Bronchial epithelial cell (primary cell): ENCODE results near the gene FUT6. TPM values are rescaled to one million over a fixed set of nuclear protein-coding genes. Genes with fewer than 3 reads are reported as not detected.

ENCODE experiments used
- DNase-seq: peaks from one replicate; pipeline ENCODE4 v3.0.0-alpha.2; 2010; ENCODE audit warnings: low read depth
- FAIRE-seq: peaks from 2 replicates; lab custom pipeline; 2011; peaks lifted over from hg19 to GRCh38; lab: Jason Lieb, UNC
- H3K27me3 ChIP-seq: 2 replicates; pipeline ENCODE4 v1.5.1; 2011; ENCODE audit warnings: low read length; ENCODE audit not compliant: control insufficient read depth, insufficient read depth
- H3K36me3 ChIP-seq: 2 replicates; pipeline ENCODE4 v1.5.1; 2011; ENCODE audit warnings: low read length; ENCODE audit not compliant: control insufficient read depth, insufficient read depth
- H3K4me3 ChIP-seq: 2 replicates; pipeline ENCODE4 v1.5.1; 2011; ENCODE audit warnings: mild to moderate bottlenecking, low read depth, low read length, control low read depth
- CTCF ChIP-seq: IDR thresholded peaks from 2 replicates; pipeline ENCODE4 v1.5.1; 2011; ENCODE audit warnings: mild to moderate bottlenecking, moderate library complexity, low read length, control low read depth, inconsistent platforms; ENCODE audit not compliant: insufficient read depth, severe bottlenecking
- total RNA-seq: library from RNA; depleted of rRNA; stranded (reverse); fragments of >200 nt; gene quantifications from 2 replicates; pipeline ENCODE4 v1.2.1, GENCODE V29; 2014

The FUT6 gene
- total RNA-seq, 1 donor from 2014 or later: 2.1 TPM

DNA sequence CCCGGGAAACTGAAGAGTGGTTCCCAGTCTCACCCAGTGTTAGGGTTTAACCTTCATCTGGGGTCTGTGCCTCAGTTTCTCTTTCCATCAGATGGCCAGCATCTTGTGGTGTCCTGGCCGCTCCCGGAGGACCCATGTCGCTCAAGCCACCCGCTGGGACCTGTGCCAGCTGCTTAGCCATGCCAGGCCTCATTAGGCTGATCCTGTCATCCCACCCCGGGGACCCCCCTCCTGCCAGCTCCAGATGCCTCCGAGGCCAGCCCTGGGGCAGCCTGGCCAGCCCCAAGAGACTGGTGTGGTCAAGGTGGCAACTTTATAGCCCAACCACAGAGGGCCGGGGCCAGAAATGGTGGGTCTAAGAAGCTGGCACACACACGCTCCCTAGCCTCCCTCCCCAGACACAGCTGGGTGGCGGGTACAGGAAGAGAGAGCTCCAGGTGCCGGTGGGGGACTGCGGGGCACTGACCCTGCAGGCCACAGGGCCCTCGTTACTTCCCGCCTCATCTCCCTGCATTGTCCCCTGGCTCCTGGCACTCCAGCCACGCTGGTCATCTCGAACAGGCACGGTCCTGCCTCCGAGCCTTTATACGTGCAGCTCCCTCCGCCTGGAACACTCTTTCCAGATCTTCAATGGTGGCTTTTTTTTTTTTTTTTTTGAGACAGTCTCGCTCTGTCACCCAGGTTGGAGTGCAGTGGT lies 31.2 kb downstream of the FUT6 start:
- Histone ChIP-seq H3K27me3 (peaks cover 5% of the 10 kb centered on the region), H3K36me3 (no peaks in the 10 kb centered on the region), H3K4me3 (no peak overlapping the region)
- TF ChIP-seq CTCF: no peak
- no peak for DNase-seq
- FAIRE-seq: no peak

DNA sequence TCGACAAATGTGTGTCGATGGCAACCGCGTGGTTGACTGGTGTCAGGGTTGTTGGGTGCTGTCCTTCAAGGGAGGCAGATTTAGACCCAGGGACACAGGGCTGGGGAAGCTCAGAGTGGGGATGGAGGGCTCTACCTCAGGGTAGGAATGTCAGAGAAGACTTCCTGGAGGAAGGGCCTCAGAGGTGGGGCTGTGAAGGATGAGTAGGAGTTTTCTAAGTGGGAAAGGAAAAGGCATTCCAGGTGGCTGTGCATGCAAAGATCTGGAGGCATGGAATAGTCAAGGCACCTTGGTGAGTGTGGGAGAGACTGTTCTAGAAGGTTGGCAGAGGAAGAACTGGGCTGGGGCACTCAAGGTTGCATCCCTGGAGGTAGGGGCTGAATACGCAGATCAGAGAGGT lies 32.6 kb downstream of the FUT6 start:
- Histone ChIP-seq H3K27me3 (peaks cover 7% of the 10 kb centered on the region), H3K4me3 (no peak overlapping the region), H3K36me3 (no peaks in the 10 kb centered on the region)
- no peak for FAIRE-seq
- no peak for TF ChIP-seq CTCF
- no peak for DNase-seq

- H3K36me3 ChIP-seq: no peaks in the 10 kb centered on the region
- no peak for DNase-seq
- H3K27me3 ChIP-seq: peaks cover 7% of the 10 kb centered on the region
- FAIRE-seq: no peak
- no peak for TF ChIP-seq CTCF
- H3K4me3 ChIP-seq: no peak overlapping the region
These were observed 33.4 kb downstream of the FUT6 start for GRCh38 chr19:5806133-5806489.

GRCh38 chr19:5805462-5806132 lies 33.9 kb downstream of the FUT6 start:
- Histone ChIP-seq H3K27me3 (peaks cover 7% of the 10 kb centered on the region), H3K36me3 (no peaks in the 10 kb centered on the region), H3K4me3 (no peak overlapping the region)
- DNase-seq: no peak
- TF ChIP-seq CTCF: peak; percentile 78
- FAIRE-seq: no peak

DNA sequence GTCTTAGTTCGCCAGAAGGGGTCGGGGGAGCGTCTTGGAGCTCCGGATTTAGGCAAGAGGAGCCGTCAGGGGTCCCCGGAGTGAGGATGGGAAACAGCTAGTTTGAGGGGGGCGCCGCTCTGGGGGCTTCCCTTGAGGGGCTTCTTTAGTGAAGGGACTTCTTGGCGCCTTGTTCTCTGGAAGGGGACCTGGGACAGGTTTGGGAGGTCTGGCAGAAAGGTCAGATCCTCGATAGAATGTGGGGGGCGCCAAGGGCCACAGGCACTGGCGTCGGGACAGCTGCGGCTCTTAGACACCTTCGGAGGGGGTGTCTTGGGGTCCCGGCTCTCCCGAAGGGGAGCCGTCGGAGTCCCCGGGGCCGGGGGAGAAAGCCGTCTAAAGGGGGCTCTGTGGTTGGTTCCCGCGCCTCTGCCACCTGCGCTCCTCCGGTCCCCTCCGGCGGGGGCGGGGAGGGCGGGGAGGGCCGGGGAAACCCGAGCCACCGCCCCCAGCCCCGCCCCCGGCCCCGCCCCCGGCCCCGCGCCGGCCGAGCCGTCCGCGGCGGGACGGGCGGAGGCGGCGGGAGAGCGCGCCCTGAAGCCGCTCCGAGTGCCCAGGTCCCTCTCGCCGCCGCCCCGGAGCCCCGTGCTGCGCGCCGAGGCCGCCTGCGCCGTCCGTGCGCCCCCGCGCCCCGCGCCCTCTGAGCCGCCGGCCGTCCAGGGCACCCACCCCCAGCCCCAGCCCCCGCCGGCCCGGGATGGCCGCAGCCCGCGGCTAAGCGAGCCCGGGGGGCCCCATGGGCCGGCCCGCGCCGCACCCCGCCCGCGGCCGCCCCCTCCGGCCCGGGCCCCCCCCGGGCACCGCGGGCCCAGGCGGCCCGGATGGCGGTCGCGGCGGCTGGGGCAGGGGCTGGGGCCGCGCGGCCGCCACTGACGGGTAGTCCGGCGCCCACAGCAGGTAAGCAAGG lies 34.7 kb downstream of the FUT6 start, which contains the start of gene NRTN:
Gene NRTN, plus strand, starts transcription at position 552 of the 946 bp plus-strand sequence. CDS start 19,099 bp downstream, outside the sequence.
- no peak within 1 kb of the TSS for H3K4me3 ChIP-seq
- DNase-seq (no peak), FAIRE-seq (no peak)
- H3K36me3 ChIP-seq: no peaks in the 10 kb centered on the region
- TF ChIP-seq CTCF: no peak
- peaks cover 7% of the 10 kb centered on the region for H3K27me3 ChIP-seq
